NCI-H82 treated with DMSO at 0.1 percent for 48 hours (cell line): ENCODE measurements around the gene SLC47A1.
A peak's percentile ranks its signal among the peaks of the same experiment; 100 is the strongest.
"Not testable (repeated sequence)": the region's sequence is repeated elsewhere in the genome, so short reads cannot be mapped to it uniquely, and the experiment has no call there.

ENCODE experiments used
- DNase-seq: peaks from one replicate; lab custom pipeline; 2025; ENCODE audit not compliant: unreplicated experiment; lab: John Stamatoyannopoulos, UW

The SLC47A1 gene

DNA sequence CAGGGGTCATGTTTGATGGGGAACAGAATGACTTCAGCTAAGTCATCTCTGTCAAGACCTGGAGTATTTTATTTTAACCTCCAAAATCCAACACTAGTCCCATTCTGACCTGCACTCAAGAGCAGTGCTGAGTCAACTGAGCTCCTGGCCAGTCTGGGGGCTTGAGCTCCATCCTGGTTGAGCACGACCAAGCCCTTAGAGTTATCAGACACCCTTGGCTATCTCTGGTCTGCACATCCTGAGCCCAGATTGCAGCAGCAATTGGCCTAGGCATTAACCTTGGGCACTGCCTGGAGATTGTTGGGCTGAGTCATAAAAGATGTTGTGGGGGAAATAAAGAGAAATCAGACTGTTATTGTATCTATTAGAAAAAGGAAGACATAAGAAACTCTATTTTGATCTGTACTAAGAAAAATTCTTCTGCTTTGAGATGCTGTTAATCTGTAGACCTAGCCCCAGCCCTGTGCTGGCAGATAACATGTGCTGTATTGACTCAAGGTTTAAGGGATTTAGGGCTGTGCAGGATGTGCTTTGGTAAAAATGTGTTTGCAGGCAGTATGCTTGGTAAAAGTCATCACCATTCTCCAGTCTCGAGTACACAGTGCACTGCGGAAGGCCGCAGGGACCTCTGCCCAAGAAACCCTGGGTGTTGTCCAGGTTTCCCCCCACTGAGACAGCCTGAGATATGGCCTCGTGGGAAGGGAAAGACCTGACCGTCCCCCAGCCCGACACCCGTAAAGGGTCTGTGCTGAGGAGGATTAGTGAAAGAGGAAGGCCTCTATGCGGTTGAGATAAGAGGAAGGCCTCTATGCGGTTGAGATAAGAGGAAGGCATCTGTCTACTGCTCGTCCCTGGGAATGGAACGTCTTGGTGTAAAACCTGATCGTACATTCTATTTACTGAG lies 14.0 kb upstream of the SLC47A1 start:
- DNase-seq = peak; percentile 28

DNA sequence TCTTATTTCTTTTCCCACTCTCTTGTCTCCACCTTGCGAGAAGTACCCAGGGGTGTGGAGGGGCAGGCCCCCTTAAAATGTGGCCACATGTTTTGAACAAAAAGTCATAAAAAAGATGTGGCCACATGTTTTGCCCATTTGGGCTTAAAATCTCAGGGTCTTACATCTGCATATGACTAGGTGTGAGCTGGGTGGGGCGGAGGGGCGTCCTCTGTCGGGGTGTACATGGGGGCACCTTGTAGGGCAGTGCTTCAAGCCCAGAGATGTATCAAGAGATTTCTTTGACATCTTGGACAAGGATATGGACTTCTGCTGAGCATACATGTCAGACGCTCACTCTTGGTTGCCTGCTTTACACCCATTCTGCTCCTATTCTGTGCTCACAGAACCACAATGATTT lies 13.0 kb upstream of the SLC47A1 start:
- no peak for DNase-seq

DNA sequence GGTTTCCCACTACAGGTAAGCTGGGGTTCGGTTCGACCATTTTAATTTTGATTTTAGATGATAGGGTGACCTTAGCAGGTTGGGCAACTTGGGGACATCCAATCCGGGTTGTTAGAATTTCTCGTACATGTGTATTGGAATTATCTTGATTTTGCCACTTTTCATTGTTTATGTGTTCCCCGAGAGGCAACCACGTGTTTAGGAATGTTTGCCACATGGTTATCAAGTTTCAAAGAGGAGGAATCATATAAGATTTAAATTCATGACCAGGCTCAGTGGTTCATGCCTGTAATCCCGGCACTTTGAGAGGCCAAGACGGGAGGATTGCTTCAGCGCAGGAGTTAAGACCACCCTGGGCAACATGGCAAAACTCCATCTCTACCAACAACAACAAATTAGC lies 10.0 kb upstream of the SLC47A1 start:
- no peak for DNase-seq

DNA sequence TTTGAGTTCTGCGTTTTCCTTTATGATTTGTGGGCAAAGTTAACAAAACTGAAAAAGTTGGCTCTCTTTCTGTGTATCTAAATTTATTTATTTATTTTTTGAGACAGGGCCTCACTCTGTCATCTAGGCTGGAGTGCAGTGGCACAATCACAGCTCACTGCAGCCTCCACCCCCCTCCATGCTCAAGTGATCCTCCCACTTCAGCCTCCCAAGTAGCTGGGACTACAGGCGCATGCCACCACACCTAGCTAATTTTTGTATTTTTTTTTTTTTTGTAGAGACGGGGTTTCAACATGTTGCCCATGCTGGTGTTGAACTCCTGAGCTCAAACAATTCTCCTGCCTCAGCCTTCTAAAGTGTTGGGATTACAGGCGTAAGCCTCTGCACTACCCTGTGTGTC lies 6.7 kb upstream of the SLC47A1 start:
- DNase-seq = not testable (repeated sequence)

DNA sequence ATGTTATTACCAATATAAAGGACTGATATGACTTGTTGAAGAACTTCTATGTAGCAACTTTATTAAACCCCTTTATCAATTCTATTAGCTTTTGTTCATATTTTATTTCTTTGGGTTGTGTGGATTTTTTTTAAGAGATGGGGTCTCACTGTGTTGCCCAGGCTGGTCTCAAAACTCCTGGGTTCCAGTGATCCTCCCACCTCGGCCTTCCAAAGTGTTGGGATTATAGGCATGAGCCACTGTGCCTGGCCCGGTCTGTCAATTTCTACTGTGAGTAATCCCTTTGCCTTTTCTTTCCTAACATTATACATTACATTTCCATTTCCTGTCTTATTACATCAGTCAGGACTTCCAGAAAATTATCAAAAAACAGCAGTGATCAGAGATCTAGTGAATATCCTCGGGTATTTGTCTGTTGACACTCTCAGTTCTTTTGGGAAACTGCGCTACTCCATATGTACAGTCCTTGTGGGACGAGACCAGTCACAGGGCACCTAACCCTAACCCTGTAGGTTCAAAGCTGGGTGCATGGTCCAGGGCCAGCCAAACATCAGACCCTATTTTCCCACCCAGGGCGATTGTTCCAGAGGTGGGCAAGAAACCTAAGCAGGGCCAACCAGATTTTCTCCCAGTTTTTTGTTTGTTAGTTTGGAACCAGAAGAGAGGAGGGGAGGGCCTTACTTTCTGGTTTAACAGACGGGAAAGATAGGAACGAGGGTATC lies 1.7 kb upstream of the SLC47A1 start:
- no peak for DNase-seq

DNA sequence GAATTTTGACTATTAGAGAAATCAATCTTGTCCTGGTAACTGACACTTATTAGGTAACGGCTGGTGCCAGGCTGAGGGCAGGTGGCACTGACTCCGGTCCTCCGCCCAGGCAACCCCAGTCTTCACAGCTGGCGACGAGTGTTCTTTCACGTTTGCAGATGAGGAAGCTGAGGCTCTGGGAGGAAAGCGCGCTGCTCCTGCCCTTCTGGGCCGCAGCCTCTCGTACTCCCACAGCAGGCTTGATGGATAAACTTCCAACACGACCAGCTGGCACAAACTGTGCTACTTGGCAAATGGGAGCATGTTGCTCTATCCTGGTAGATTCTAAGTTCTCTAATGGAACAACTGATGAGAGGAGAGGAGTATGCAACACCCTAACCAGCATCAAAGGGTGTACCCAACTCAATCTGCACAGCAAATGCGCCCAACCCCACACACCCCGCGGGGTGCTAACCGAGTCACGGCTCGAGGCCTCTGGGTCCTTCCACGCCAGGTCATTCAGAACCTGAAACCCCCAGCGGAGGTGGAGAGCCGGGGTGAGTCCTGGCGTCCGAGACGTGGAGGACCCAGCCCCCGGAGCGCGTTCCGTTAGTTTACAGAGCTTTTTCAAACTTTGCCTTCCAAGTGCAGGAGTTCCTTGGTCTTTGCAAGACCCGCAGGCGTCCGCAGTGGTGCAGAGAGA lies 477 bp upstream of the SLC47A1 start:
- no peak for DNase-seq

DNA sequence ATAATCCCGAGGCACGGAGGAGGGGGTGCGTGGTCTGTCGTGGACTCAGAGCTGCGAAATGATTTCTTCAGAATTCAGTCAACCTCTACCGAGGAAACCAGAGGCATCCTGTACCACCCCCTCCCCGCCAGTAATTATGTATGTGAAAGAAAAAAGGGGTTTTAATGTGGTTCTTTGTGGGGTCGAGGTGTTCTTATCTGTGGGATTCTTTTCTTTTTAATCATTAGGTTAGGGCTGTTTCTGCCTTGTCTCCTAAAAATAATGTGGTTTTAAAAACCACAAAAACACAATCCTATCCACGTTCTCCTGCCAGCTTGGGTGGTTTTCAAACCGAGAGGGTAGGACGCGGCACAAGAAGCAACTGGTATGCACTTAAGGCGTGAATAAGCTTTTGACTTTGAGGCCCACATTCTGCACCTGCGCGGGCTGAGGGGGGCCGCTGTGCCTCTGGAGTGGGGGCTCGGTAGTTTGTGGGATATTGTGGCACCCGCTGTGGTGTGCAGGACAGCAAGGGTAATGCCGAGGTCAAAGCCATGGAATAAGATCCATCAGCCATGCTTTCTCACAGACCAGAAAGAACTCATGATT lies 1.0 kb downstream of the SLC47A1 start:
- DNase-seq = no peak

DNA sequence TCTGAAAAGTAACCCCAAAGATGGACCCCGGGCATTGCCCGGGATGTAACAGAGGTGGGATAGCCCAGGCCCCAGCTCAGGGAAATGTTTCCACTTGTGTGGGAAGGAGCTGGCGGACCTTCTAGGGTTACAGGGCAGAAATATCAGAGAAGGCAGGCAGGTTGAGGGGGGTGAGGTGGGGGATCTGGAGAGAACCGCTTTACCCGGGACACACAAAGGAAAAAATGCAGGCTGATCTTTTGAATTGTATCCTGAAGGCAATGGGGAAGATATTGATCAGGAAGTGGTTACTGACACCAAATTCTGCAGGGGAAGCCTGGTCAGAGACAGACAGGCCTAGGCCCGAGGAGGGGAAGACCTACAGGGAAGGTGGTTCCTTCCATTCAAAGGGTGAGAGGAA lies 3.5 kb downstream of the SLC47A1 start:
- DNase-seq = no peak

DNA sequence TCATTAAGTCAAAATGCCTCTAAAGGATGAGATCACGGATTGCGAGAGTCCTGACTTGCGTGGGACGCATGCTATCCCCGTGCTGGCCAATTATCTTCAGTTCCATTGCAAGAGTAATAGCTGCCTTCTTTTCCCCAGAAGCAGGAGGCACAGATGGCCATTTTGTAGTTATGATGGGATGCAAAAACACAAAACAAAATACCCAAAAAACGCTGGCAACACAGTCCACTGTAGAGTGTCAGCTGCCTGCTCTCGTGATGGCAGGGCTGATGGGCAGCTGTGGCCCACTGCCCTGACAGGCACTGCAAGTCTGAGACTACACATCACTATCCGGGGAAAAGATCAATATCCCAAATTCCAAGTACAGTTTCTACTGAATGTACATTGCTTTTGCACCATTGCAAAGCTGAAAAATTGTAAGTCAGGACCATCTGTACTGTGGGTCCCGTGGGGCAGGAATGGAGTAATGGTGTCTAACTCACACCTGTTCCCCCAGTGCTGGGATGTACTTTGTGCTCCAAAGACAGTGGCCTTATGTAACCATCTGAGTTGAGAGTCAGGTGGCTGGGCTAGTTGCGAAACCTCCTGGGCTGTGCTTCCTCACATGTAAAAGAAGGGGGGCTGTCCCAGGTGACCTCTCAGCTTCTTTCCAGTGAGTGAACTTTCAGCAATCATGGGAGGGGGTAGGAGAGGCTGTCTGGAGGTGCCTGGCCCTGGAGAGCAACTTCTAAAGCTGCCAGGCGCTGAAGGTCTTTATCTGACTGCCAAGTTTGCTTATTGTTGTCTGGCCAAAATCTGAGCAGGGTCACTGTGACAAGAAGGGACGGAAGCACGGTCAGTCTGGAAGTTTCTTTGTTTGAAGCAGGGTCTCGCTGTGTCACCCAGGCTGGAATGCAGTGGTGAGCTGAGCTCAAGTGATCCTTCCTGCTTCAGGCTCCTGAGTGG lies 4.7 kb downstream of the SLC47A1 start:
- DNase-seq = no peak

DNA sequence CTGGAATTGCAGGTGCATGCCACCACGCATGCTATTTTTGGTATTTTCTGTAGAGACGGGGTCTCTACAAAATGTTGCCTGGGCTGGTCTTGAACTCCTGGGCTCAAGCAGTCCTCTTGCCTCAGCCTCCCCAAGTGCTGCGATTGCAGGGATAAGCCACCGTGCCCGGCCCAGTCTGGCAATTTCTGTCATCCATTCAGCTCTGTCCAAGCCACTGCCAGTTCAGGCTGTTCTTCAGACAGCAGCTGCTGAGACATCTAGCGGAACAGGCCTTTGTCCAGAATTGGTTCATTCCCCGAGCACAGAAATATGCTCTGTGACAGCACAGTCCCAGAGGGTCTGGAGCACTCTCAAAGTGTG lies 5.4 kb downstream of the SLC47A1 start:
- DNase-seq = no peak

DNA sequence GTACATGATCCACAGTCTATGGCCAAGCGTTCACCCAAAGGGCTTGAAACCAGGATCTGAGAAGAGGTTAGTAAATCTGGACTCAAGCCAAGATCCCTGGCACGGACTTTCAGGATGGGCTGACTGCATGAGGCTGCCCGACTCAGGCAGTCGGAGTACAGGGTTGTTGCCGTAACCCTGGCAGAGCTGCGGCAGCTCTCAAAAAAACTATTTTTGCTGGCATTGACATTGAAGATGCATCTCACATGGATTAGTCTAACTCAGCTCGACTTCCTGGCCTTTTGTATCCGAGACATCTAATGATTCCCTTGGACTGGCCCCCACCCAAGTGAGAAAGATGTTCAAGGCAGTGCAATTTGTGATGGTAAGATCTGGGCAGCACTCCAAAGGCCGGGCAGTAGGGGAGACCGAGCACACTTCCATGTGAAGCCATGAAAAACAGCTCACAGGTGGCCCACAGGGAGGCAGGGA lies 6.2 kb downstream of the SLC47A1 start:
- no peak for DNase-seq

DNA sequence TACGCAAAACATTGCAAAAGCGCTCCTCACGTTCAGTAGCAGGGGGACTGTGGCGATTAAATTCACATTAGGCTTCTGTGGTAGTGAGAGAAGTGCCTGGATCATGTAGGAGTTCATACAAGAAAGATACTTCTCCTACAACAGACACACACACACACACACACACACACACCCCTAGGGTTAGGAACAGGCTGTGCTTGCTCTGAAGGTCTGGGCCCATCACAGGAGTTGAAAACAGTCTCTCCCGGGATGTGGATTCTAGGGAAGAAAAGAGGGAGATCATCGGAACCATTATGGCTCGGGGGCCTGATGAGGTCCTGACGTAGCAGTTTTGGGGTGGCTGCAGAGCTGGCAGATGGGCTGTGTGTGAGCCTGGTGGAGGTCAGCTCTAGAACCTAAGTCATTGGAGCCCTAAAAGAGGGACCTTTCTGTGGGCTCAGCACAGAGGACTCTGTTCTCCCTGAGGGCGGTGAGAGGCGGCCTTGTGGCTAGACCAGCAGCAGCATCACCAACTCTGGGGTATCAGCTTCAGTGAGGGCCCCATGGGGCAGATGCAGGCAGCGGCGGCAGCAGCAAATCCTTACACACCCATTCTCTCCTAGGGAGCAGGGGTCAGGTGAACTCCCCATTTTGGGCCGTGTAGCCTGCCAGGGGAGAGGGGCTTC lies 7.2 kb downstream of the SLC47A1 start:
- no peak for DNase-seq

DNA sequence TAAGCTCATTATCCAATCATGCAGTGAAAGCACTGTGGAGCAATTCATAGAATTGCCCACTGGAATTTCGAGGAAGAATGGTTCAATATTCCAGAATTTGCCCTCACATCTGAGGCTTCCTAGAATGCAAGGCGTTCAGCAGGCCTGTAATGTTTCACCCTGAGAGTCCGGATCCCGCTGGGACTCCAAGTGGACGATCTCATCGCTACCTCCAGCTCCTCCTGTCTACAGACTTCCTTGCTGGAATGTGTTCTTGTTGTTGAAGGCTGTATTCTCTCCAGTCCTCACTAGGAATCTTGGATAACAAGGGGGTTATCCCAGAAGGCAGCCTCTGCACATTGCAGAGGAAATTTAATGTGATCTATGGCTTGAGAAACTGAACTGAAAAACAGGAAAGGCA lies 7.8 kb downstream of the SLC47A1 start:
- DNase-seq = no peak

DNA sequence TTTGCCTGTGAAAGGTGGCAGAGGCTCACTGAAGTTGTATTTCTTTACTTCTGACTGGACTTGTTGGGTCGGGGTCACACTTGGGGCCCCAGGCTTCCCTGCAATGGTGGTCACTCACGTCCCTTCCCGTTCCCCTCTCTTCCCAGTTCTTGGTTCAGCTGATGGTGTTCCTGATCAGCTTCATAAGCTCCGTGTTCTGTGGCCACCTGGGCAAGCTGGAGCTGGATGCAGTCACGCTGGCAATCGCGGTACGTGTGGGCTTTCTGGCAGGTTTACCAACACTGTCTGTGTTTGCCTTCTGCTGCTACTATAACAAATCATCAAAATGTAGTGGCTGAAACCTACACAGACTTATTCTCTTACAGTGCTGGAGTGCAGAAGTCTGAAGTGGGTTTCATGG lies 8.6 kb downstream of the SLC47A1 start:
- DNase-seq = no peak

DNA sequence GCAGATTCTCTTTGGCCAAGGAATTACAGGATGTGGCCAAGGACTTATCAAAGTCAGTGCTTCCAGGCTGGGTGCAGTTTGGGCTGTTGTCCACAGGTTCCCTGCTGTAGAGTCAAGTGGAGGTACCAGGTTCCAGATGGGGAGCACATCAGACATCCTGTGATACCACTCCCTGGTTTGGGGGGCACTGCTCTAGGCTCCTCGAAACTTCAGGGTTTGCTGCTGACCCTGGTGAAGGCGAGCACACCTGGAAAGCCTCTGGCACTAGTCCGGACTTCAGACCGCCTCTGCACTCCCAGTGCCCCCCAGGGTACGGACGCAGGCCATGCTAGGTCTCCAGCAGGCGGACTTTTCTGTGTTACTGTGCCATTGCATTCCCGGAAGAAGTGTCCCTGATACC lies 10.7 kb downstream of the SLC47A1 start:
- DNase-seq = no peak

DNA sequence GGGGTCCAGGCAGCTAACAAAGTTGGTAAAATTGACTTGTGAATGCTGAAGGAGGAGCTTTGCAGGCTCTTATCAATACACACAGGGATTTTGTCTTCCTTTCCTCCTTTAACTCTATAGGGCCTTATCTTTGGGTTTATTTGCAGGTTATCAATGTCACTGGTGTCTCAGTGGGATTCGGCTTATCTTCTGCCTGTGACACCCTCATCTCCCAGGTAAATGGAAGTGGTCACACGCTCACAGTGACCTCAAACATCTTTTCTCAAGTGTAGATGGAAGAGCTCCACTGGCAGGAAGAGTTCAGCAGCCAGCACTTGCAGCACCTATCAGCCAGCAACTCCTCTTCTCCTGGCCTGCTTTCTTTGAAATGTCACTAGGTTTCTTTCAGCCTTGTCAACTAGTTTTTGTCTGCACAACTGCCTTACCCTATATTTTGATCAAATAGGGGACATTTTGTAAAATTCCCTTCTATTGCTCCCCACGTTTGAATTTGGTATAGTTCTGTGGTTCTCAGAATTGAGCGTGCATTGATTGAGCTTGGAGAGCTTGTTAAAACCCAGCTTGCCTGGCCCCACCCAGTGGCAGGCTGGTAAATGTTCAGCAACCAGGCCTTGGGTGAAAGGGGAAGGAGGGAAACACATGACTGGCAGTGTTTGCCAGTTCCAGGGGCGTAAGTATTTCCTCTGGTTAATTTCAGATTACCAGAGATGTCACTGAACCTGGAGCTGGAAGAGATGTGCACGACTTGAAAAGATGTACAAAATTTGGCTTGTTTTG lies 12.8 kb downstream of the SLC47A1 start:
- DNase-seq = no peak

DNA sequence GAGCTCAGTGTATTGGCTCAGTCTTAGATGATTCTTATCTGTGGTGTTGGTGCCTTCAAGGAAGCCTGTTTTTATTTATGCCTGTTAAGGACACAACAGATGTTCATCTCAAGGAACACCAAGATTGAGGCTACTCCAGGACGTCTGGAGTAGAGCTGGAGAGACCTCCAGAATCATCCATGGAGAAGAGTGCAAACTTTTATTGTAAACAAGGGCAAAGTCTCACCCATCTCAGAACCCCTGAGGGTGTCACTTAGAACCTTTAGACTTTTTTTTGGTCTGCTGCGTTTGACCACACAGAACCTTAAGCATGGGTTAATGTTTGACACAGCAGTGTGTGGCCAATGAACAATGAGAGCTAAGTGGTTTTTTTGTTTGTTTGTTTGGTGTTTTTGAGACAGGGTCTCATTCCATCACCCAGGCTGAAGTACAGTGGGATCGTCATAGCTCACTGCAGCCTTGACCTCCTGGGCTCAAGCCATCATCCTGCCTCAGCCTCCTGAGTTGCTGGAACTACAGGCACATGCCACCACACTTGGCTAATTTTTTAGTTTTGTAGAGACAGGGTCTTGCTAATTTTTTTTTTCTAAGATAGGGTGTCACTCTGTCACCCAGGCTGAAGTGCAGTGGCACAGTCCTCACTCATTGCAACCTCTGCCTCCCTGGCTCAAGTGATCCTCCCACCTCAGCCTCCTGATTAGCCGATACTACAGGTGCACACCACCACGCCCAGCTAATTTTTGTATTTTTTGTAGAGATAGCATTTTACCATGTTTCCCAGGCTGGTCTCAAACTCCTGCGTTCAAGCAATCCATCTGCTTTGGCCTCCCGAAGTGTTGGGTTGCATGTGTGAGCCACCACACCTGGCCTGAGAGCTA lies 16.3 kb downstream of the SLC47A1 start:
- DNase-seq = no peak

DNA sequence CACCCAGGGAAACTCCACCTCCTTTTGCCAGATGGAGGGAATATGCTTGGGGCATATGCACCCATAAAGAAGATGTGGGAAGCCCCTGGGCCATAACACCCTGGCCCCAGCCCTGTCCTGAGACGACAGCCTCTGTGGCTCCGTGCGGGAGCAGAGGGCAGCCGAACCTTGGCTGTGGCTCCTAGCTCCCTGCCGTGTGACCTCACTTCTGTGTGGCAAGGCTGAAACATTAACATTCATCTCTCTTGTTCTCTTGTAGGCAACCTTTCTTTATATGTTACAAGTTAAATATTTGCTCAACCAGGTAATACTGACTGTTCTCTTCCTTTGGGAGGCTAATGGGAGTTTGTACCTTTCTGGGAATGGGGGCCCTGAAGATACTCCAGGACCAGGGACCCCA lies 17.5 kb downstream of the SLC47A1 start:
- no peak for DNase-seq
